HAP-1 (cell line): ENCODE data around the gene SERPINB4.
"Not testable (repeated sequence)": the region's sequence is repeated elsewhere in the genome, so short reads cannot be mapped to it uniquely, and the experiment has no call there.

Experiments used
- DNase-seq, 2 experiments: peaks; one replicate each; pipeline ENCODE4 v3.0.0-alpha.2; 2016 to 2020; ENCODE audit warnings: low spot score in 2 of 2
- H3K27me3 ChIP-seq: fragments of 250-450 bp; sonication (Bioruptor Pico); 2 replicates; pipeline ENCODE4 v1.5.1; 2020; ENCODE audit warnings: low read depth, mild to moderate bottlenecking, moderate library complexity
- H3K36me3 ChIP-seq: fragments of 250-450 bp; sonication (Bioruptor Pico); replicated peaks from 2 replicates; pipeline ENCODE4 v1.5.1; 2020; ENCODE audit warnings: mild to moderate bottlenecking
- H3K4me1 ChIP-seq: fragments of 250-450 bp; sonication (Bioruptor Pico); 2 replicates; pipeline ENCODE4 v1.5.1; 2020; ENCODE audit warnings: mild to moderate bottlenecking
- H3K4me3 ChIP-seq: fragments of 250-450 bp; sonication (Bioruptor Pico); 2 replicates; pipeline ENCODE4 v1.5.1; 2020; ENCODE audit warnings: mild to moderate bottlenecking, moderate library complexity
- H3K9me3 ChIP-seq: fragments of 250-450 bp; sonication (Bioruptor Pico); 2 replicates; pipeline ENCODE4 v1.5.1; 2020; ENCODE audit warnings: mild to moderate bottlenecking, moderate library complexity
- in situ Hi-C: fragments of 300-500 bp; cut with MboI; formaldehyde crosslinking; loops from 3 replicates; pipeline ENCODE4 v1.14.3; 2020; ENCODE audit warnings: low sequenced_read_pairs, inconsistent platforms, mixed read lengths

The SERPINB4 gene

GRCh38 chr18:63644142-63644541, at the start of gene SERPINB4:
TSS of gene SERPINB4 (minus strand) at chr18:63644256. CDS start at chr18:63643577, 679 bp downstream.
- H3K4me3 ChIP-seq, in situ Hi-C loops, H3K9me3 ChIP-seq, H3K27me3 ChIP-seq, DNase-seq, H3K36me3 ChIP-seq, H3K4me1 ChIP-seq: not testable (repeated sequence)

DNA sequence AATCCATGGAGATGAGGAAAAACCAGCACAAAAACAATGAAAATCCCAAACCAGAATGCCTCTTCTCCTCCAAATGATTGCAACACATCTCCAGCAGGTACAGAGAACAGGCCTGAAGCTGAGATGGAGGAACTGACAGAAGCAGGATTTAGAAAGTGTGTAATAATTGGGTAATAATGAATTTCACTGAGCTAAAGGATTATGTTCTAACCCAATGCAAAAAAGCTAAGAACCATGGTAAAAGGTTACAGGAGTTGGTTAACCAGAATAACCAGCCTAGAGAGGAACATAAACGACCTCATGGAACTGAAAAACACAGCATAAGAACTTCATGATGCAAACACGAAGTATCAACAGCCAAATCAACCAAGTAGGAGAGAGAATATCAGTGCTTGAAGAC, 45.0 kb upstream of the SERPINB4 start:
- no peaks in the 10 kb centered on the region for H3K4me1 ChIP-seq
- in situ Hi-C loops, result no loop called here

DNA sequence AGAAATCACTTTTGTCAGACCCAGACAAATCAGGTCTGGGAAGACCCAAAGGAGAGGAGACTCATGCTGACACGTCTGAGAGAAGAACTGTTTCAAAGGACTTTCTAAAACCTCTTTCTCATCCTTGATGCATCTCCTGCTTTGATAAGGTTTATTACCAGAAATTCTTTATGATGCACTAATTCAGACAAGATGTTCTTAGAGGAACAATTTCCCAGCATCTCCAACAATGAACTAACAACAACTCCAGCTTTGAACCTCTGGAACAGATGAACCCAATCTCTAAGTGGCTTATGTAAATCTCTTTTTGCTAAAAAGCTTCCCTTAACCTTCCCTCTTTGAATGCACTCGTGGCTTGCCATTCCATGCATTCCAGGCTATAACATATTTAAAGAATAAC, 42.8 kb upstream of the SERPINB4 start:
- no peaks in the 10 kb centered on the region for H3K27me3 ChIP-seq
- no peaks in the 10 kb centered on the region for H3K9me3 ChIP-seq
- no peaks in the 10 kb centered on the region for H3K4me1 ChIP-seq
- no peak for DNase-seq
- in situ Hi-C loops, result no loop called here
- no peak overlapping the region for H3K4me3 ChIP-seq
- no peaks in the 10 kb centered on the region for H3K36me3 ChIP-seq

More for the DNA sequence above, 45.0 kb upstream of the SERPINB4 start:
- no peaks in the 10 kb centered on the region for H3K27me3 ChIP-seq
- DNase-seq, result no peak
- no peaks in the 10 kb centered on the region for H3K36me3 ChIP-seq
- no peak overlapping the region for H3K4me3 ChIP-seq
- no peaks in the 10 kb centered on the region for H3K9me3 ChIP-seq

- no peaks in the 10 kb centered on the region for H3K4me1 ChIP-seq
- H3K4me3 ChIP-seq, result no peak overlapping the region
- H3K27me3 ChIP-seq, result no peaks in the 10 kb centered on the region
- no peaks in the 10 kb centered on the region for H3K36me3 ChIP-seq
- in situ Hi-C loops, result no loop called here
- DNase-seq, result no peak
- no peaks in the 10 kb centered on the region for H3K9me3 ChIP-seq
Observed at GRCh38 chr18:63684718-63685117, 40.7 kb upstream of the SERPINB4 start.

GRCh38 chr18:63683890-63684289, 39.8 kb upstream of the SERPINB4 start:
- no peak for DNase-seq

GRCh38 chr18:63683152-63683551, 39.1 kb upstream of the SERPINB4 start:
- no peaks in the 10 kb centered on the region for H3K27me3 ChIP-seq
- no peaks in the 10 kb centered on the region for H3K36me3 ChIP-seq
- H3K4me3 ChIP-seq, result no peak overlapping the region
- no peaks in the 10 kb centered on the region for H3K9me3 ChIP-seq
- in situ Hi-C loops, result no loop called here
- DNase-seq, result no peak
- no peaks in the 10 kb centered on the region for H3K4me1 ChIP-seq

More at GRCh38 chr18:63683890-63684289, 39.8 kb upstream of the SERPINB4 start:
- Histone ChIP-seq H3K27me3 (no peaks in the 10 kb centered on the region), H3K4me1 (no peaks in the 10 kb centered on the region), H3K9me3 (no peaks in the 10 kb centered on the region), H3K4me3 (no peak overlapping the region), H3K36me3 (no peaks in the 10 kb centered on the region)
- in situ Hi-C loops, result no loop called here

- no peak for DNase-seq
- Histone ChIP-seq H3K9me3 (no peaks in the 10 kb centered on the region), H3K4me1 (no peaks in the 10 kb centered on the region), H3K27me3 (no peaks in the 10 kb centered on the region), H3K36me3 (no peaks in the 10 kb centered on the region), H3K4me3 (no peak overlapping the region)
- in situ Hi-C loops, result no loop called here
Observed at GRCh38 chr18:63681449-63682340, 37.6 kb upstream of the SERPINB4 start.

- Histone ChIP-seq H3K4me3 (no peak overlapping the region), H3K36me3 (no peaks in the 10 kb centered on the region), H3K4me1 (no peaks in the 10 kb centered on the region), H3K27me3 (0 out of 2 replicates have a peak, but pooled peaks cover 5% of the 10 kb centered on the region), H3K9me3 (no peaks in the 10 kb centered on the region)
- in situ Hi-C loops, result no loop called here
- DNase-seq, result no peak
Observed at GRCh38 chr18:63679820-63680606, 36.0 kb upstream of the SERPINB4 start.

DNA sequence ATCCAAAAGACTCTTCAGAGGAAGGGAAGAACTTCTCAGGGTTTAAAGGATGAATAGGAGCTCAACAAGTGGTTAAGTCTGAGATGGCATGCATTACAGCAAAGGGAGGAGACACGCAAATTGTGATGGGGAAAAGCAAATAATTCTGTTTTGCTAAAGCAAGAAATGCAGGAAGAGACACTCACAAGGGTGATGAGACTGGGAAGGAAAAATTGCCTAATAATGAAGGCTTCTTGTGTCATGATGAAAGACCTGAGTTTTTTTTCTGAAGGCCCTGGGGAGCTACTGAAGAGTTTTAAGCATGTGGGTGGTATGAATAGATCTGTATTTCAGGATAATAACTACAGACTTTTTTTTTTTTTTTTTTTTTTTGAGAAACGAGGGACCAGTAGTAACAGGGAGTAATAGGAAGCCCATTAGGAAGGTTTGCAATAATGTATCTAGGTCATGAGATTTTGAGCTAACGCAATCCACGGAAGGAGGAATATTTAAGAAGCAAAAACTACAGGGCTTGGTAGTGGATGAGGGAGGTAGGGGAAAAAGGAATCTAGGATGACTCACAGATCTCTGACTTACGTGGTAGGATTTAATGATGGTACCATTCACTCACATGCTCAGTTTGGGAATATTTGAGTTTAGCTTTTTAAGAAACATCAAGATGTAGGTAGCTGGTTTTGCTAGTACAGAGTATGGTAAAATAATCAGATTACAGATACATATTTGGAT, 33.6 kb upstream of the SERPINB4 start:
- 0 out of 2 replicates have a peak, but pooled peaks cover 5% of the 10 kb centered on the region for H3K27me3 ChIP-seq
- in situ Hi-C loops, result no loop called here
- H3K36me3 ChIP-seq, result no peaks in the 10 kb centered on the region
- H3K9me3 ChIP-seq, result no peaks in the 10 kb centered on the region
- no peak for DNase-seq
- no peaks in the 10 kb centered on the region for H3K4me1 ChIP-seq
- H3K4me3 ChIP-seq, result no peak overlapping the region

DNA sequence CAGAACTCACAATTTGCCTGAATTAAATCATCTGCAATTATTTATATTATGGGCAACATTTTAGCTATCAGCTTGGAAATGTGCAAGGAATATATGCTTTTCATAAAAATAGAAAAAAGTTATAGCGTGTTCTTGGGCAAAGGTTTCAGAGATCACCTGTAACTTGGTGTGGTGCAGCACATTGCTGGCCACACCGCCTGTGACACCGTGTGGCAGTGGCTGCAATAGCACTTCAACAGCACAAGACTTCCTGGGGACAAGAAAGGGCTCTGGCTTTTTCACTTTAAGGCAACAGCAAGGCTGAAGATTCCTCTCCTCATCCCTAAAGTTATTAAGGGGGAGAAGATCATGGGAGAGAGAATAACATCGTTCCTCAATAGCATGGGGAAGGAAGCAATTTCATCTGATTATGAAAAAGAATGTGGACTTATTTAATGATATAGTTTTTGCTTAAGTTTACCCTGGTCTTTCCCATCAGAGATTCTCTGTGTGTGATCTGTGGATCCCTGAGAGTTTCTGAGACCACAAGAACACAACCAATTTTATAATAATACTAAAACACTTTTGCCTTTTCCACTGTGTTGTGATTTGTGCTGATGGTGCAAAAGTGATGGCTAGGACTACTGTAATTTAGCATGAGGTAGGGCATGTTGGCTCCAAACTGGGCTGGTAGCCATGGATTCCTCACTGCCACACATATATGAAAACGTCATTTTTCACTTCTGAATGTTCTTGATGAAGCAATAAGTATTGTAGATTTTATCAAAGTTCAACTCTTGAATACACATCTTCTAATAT, 32.7 kb upstream of the SERPINB4 start:
- no peaks in the 10 kb centered on the region for H3K36me3 ChIP-seq
- peak; percentile 10 to 15 for DNase-seq
- no peaks in the 10 kb centered on the region for H3K9me3 ChIP-seq
- H3K27me3 ChIP-seq, result peaks cover 5% of the 10 kb centered on the region; the same call in 1 of the 2 replicates
- no peak overlapping the region for H3K4me3 ChIP-seq
- in situ Hi-C loops, result no loop called here
- no peaks in the 10 kb centered on the region for H3K4me1 ChIP-seq

DNA sequence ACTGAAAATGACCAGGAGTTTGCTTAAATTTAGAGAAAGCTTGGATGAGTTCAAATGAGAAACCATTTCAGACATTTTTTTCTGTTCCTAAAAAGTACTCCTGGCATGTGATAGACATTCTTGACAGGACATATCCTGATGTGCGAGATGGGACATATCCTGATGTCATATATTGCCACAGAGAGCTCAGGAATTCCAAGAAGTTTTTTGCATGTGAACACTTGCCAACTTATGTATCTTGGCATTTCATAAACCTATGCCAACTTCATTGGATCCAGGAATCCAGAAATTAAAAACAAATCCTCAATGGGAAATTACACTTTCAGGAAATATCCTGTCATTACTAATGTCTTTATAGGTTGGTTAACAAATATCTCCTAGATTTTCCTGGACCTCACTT, 20.5 kb upstream of the SERPINB4 start:
- no peaks in the 10 kb centered on the region for H3K27me3 ChIP-seq
- no peak overlapping the region for H3K4me3 ChIP-seq
- H3K36me3 ChIP-seq, result no peaks in the 10 kb centered on the region
- in situ Hi-C loops, result no loop called here
- H3K9me3 ChIP-seq, result no peaks in the 10 kb centered on the region
- no peak for DNase-seq
- H3K4me1 ChIP-seq, result no peaks in the 10 kb centered on the region

GRCh38 chr18:63661750-63662149, 17.7 kb upstream of the SERPINB4 start, which contains the start of gene SERPINB3:
TSS of gene SERPINB3 (minus strand) at chr18:63661893. CDS start at chr18:63661216, 677 bp downstream.
- H3K4me1 ChIP-seq, DNase-seq, H3K36me3 ChIP-seq, H3K4me3 ChIP-seq, H3K9me3 ChIP-seq, H3K27me3 ChIP-seq, in situ Hi-C loops: not testable (repeated sequence)

DNA sequence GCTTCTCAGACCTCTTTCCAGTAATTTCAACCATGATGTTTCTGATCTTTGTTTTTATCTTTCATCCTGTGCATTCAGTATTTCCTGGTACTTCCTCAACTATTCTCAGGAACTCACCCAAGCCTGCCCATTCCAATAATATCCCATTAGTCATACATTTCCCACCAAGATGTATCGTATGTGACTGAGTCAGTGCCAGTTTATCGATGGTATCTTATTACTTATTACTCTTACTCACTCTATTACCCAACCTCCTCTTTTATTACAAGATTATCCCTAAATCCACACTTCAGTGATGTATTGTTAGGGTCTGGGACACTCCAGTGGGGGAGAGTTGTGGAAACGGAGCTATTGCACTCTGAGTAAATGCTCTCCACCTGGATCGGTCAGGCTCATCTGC, 14.9 kb upstream of the SERPINB4 start:
- H3K4me1 ChIP-seq, H3K4me3 ChIP-seq, H3K27me3 ChIP-seq, in situ Hi-C loops, H3K36me3 ChIP-seq, DNase-seq, H3K9me3 ChIP-seq: not testable (repeated sequence)
